GM21360 (cell line): Measurements from ENCODE around the gene CELSR2.

Experiments used
- ATAC-seq: cut with Tn5 transposase; IDR thresholded peaks from one replicate; pipeline ENCODE4 v1.9.1; 2021; ENCODE audit warnings: mild to moderate bottlenecking, moderate library complexity; ENCODE audit not compliant: unreplicated experiment

Gene CELSR2

GRCh38 chr1:109225711-109226445, 23.5 kb upstream of the CELSR2 start:
- ATAC-seq, result no peak

GRCh38 chr1:109228167-109228566, 21.2 kb upstream of the CELSR2 start:
- no peak for ATAC-seq

- ATAC-seq, result no peak
Measured at GRCh38 chr1:109229531-109230127, 19.7 kb upstream of the CELSR2 start.

- ATAC-seq, result no peak
Measured at GRCh38 chr1:109231066-109231465, 18.3 kb upstream of the CELSR2 start.

DNA sequence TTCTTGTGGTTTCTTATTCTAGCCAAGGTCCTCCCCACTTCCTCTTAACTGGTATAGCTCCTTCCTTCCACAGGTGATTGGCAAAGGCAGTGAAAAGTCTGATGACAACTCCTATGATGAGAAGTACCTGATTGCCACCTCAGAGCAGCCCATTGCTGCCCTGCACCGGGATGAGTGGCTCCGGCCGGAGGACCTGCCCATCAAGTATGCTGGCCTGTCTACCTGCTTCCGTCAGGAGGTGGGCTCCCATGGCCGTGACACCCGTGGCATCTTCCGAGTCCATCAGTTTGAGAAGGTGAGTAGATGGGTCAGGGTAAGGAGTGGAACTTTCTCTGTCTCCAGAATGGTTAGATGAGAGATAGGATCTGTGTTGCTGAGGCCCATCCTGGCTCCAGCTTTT, 14.2 kb upstream of the CELSR2 start:
- ATAC-seq, result no peak

- ATAC-seq, result no peak
Measured at GRCh38 chr1:109237512-109237911, 11.8 kb upstream of the CELSR2 start.

- no peak for ATAC-seq
Measured at GRCh38 chr1:109238382-109238781, 11.0 kb upstream of the CELSR2 start.

DNA sequence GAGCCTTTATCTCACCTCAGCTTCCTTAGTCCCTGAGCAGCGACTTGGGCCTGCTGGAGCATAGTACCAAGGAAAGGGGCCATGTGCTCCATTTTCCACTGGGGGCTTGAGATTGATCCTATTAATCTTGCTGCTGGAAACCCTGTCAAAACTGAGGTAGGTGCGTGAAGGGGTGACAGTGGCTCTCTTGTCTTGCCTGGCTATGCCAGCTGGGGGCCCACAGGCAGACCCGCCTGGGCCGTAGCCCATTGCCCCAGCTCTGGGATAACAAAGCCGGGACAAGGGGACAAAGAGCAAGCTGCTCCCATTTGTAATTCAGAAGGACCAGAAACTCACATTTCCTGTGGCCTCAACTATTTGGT, 10.3 kb upstream of the CELSR2 start:
- no peak for ATAC-seq

- peak; percentile 63 for ATAC-seq
Measured at GRCh38 chr1:109239409-109240068, 9.8 kb upstream of the CELSR2 start.

DNA sequence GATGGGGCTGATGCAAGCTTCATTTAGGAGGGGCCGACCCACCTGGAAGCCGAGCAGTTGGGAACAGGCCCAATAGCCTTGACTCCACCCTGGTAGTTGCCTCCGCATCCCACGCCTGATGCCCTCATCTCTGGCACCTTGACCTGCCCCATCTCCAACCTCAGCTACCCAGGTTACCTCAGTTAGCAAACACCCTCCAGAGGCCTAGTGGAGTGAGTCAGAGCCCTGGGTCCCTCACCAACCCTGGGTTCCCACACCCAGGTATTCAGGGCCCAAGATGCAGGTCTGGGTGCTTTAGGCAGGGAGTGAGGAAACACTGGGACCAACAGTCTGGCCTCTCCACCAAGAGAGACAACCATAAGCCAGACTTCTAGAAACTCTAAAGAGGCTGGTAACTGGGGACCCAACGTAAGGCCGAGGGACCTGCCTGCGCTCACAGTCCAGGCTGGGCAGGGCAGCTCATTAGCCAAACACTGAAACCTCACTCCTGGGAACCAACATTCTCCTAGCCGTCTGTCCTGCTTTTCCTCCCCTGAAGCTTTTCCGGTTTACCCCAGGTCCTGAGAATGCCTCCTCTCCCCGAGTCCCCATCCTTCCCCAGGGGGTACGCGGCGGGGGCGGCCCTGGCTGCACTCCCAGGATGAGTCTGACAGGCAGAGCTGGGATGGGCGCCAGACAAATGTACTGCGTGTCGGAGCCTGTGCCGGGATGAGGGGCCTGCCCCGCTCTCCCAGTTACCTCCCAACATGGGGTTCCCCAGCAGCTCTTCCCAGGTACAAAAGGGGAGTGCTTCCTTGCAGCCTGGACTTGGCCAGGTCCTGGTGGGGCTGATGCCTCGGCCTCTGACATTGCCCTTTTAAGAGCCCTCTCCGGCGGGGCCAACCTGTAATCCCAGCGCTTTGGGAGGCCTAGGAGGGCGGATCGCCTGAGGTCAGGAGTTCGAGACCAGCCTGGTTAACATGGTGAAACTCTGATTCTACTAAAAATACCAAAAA, 8.9 kb upstream of the CELSR2 start:
- no peak for ATAC-seq

GRCh38 chr1:109241344-109241743, 8.0 kb upstream of the CELSR2 start:
- no peak for ATAC-seq

GRCh38 chr1:109241841-109242345, 7.4 kb upstream of the CELSR2 start:
- ATAC-seq, result no peak

- ATAC-seq, result no peak
Measured at GRCh38 chr1:109242387-109242786, 7.0 kb upstream of the CELSR2 start.

- no peak for ATAC-seq
Measured at GRCh38 chr1:109243221-109243620, 6.1 kb upstream of the CELSR2 start.

DNA sequence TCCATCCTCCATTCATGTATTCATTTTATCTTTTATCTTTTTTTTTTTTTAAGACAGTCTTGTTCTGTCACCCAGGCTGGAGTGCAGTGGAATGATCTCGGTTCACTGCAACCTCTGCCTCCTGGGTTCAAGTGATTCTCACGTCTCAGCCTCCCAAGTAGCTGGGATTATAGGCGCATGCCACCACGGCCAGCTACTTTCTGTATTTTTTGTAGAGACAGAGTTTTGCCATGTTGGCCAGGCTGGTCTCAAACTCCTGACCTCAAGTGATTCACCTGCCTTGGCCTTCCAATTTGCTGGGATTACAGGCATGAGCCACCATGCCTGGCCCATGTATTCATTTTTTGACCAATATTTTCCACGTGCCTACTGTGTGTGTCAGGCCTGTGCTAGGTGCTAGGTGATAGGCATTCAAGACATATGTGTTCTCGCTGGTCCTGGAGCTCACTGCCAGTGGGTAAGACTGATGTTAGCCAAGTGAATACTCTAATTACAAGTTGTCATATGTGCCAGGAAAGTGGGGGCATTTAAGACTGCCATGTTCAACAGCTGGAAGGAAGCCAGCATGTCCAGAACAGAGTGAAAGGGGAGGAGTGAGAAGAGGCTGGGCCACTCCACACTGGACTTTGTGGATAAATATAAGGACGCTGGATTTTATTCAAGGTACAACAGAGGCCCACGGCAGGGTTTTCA, 5.3 kb upstream of the CELSR2 start:
- ATAC-seq, result no peak

- no peak for ATAC-seq
Measured at GRCh38 chr1:109246141-109246551, 3.2 kb upstream of the CELSR2 start.

DNA sequence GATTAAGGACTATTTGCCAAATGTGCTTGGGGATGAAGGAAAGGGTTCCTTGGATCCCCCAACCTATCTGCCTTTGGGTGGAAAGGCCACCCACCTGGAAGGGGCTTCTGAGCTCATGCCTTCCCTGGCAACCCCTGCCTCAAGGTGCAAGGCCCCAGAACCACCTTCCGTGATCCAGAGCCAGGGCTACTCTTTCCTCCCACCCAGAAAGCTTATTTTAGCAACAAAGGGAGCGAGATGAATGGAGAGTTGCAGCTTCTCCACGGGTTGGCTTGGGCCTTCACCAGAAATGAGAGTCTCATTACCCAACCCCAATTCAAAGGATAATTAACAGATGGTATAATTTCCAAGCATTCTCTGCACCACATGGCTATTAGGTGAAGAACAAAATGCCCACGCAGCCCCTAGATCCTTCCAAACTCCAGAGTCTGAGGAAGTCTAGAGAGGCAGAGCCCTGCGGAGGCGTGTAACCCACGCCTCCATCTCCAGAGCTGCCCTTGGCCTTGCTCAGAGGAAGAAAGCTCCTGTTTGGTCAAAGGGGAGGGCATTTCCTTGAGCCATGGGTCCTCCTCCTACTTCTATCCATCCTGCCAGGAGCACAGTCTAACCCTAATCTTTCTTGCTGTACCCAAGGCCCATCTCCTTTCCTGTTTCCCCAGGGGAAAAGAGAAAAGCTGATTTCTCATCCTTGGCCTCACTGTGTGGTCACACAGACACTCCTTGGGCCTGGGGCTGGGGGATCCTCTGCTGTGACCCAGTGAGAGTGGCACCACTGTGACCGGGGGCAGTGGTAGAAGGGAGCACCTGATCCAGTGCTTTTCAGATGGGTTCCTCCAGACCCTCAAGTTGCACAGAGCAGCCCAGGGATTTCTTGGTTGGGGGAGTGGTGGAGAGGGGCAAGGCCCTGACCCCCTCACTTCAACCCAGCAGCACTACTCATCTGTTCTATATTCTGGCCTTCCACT, 1.7 kb upstream of the CELSR2 start:
- no peak for ATAC-seq

- no peak for ATAC-seq
Measured at GRCh38 chr1:109248444-109248796, 919 bp upstream of the CELSR2 start.
